Renal pelvis (tissue), 4 donors: ENCODE results near the gene ENO1. TPM values are rescaled to one million over a fixed set of nuclear protein-coding genes. Genes with fewer than 3 reads are reported as not detected.
A peak's percentile ranks its signal among the peaks of the same experiment; 100 is the strongest.

Source experiments
- DNase-seq: peaks from one replicate; pipeline ENCODE4 v3.0.0-alpha.2; 2013
- polyA plus RNA-seq, 3 donors: library from polyadenylated mRNA; unstranded; fragments of 120-200 nt; gene quantifications; one replicate each; pipeline ENCODE4 v1.2.1, GENCODE V29; 2013; ENCODE audit not compliant: insufficient read length in 3 of 3

ENO1 gene
- polyA plus RNA-seq, 3 donors, result 950 to 1,026 (median 975) TPM

DNA sequence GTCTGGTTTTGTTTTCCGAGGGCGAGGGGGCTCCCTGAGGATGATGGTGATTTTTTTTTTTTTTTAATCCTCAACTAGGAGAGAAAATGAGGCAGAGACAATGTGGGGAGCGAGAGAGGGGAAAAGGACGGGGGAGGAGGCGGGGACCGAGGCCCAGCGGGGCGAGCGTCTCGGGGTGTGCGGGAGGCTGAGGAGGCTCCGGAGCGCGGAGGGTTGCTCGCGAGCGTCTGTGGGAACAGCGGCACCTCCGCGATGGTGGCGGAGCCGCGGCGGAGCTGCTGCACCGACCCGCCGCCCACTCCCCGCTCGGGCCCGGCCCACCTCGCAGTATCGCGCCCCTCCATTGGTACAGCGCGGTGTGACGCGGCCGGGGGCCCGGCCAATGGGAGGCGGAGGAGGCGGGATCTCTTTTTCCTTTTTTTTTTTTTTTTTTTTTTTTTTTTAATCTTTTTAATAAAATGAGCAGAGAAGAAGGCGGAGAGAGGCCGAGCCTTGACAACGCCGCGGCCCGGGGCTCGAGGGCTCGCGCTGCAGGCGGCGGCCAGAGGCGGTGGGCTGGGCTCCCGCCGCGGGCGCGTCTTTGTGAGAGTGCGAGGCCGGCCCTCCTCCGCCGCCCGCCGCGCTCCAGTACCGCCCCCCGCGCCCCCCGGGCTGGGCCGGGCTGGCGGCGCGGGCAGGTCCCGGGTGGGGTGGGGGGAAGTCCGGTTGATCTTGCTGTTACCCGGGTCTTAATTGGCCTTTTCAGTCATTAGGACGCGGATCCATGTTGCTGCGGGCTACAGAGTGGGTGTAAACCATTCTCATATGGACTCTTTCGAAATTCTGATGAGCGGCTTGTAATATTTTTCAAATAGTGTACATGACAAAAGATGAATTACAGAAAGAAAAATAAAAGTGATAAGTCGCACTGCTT is 60.8 kb downstream of the ENO1 start, which contains the start of gene RERE:
TSS of gene RERE (minus strand) at position 229 of the 913 bp plus-strand sequence.
- peak; percentile 93 for DNase-seq

DNA sequence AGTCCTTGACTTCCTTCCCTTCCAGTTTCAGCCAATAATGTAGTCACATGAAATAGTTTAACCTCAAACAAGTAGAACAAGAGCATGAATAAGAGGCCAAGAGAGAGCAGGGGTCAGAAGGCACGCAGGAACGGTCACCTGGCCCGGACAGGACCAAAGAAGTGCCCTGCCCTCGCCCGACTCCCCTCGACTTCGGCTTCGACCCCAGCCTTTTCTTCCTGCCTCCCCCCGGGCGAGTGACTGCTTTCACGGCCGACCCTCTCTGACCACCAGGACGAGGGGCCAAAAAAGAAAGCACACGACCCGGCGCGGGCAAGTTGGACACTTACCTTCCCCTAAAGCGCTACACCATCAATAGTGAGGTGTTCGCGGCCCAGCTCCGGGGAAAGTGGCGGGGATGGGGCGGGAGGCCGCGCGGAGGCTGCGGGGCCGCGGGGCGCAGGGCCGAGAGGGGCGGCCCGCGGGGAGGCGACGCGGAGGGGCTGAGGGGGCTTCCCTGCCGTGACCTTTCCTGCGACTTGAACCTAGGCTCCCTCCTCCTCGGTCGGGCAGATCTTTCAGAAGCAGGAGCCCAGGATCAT is 61.6 kb downstream of the ENO1 start:
- no peak for DNase-seq

DNA sequence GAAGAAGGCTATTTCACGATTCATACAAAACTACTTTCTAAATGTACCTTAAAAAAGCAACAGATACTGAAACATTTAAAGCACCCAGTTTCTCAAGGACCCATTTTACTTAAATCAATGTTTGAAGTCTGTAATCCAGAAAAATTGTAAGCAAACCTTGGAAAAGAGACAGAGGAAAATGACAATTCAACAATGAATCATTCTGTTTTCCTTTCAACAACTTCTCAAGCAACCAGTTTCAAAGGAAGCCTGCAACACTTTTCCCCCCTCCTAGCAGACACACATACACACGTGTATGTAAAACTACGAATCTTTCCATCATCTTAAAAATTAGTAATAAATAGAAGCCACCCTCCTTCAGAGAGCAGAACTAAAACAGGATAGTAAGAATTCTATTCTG is 62.2 kb downstream of the ENO1 start:
- DNase-seq, result no peak

DNA sequence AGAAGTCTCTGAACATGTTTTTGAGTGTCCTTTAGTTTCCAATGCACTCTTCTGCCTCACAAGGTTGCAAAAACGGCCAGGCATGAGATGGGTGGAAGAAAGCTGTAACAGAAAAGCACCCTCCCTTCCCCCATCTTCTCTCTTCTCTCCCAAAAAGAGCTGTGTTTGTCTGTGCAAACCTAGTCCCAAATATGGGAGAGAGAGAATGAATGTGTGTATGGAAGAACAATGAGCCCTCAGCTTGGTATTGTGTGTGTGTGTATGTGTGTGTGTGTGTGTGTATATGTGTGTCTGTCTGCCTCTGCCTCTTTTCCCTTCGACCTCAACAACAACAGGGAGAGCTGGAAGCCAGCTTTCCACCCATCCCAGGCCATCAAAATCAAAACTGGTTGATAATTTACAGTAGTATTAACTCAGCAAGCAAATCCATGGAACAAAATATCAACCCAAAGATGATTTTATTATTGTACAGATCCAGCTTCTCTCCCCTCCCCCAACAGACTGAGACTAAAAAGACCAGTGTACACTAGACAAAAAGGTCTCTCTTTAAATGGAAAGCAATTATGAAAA is 62.8 kb downstream of the ENO1 start:
- DNase-seq, result no peak

DNA sequence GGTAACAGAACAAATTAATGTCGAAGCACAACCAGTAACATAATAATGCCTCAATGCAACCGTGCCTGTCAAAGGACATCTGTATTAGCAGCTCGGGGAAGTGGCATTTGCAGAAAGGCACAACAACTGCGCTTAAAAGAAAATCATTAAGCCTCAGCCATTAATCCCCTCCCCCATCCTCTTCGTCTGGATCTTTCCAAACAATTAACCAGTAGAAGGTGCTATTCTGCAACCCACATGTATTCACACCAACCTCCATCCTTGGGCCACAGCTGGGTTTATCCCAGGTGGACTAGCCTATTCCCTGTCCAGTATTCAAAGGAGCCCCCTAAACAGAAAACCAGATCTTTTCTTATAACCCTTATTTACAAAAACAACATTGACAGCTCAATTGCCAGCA is 63.6 kb downstream of the ENO1 start:
- no peak for DNase-seq

DNA sequence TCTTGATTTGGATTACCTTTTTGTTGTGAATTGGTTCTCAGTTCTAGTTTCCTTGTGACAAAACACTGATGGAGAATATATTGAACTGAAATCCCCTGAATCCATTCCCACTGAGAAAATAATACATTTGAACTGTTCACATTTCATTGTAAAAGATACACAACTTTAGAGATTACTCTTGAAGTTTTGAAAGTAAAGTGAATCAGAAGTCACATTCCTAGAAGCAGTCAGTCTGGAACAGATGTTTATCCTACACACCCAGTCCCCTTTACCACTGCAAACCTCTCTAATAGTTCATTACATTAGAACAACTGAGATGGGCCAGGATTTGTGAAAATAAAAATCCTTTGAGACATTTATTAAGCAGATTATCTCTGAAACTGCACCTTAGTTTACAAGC is 64.5 kb downstream of the ENO1 start:
- no peak for DNase-seq

DNA sequence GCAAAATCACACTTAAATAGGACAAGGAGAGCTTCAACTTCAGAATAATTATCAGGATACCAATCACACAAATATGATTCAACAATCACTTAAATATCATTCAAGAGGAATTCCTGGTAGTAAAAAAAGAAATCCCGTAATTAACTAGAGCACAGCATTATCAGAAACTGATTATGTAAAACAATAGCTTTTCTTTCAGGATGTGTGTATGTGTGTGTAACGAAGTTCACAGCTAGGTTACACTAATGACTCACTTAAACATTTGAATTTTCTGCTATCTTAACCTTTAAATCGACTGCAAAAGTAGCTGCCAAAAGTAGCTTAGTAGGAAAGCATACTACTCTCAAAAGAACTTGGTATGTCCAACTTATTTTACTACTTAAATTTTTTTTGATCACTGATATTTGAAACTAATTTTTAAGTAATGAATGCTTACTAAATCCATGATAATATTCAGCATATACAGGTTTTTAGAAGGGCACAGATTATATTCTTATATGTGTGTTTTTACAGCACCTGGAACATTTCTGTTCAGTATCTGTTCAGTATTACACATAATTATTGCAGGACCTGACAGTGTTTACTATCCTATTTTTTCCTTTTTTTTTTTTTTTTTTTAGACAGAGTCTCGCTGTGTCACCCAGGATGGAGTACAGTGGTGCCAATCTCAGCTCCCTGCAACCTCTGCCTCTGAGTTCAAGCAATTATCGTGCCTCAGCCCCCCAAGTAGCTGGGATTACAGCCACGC is 65.3 kb downstream of the ENO1 start:
- DNase-seq, result no peak

DNA sequence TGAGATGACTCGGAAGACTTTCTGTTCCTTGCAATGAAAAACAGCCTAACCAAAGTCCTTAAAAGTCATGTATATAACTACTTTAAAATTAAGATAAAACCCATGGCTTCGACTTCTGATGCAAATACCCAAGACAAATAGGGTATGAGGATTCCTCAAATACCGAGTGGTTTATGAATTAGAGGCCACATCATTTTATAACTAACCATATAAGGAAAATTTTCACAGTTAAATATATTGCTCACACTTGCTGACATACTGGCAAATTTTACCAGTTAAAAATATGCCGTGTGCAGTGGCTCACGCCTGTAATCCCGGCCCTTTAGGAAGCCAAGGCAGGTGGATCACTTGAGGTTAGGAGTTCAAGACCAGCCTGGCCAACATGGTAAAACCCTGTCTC is 66.4 kb downstream of the ENO1 start:
- DNase-seq, result no peak

Other genes starting within 250 kb of the ENO1 start
- gene RERE, start 61.0 kb downstream of the ENO1 start, polyA plus RNA-seq, result 100 to 1,000 TPM; 142 to 161 (median 146) TPM
- gene CA6, start 67.2 kb upstream of the ENO1 start, polyA plus RNA-seq, result under 1 TPM in 2 of 3 donors, not detected in 1; 0.11 to 0.30 TPM
- under 1 TPM in 1 of 3 donors, not detected in 2; 0.09 TPM for gene SLC2A7, start 147.7 kb upstream of the ENO1 start, polyA plus RNA-seq
- gene SLC2A5, start 190.9 kb upstream of the ENO1 start, polyA plus RNA-seq, result 1 to 10 TPM in 2 of 3 donors, under 1 TPM in 1; 0.83 to 1.6 (median 1.3) TPM